C4-2B (cell line): ENCODE data around the gene SERPINA5.

Source experiments
- ZFX ChIP-seq: fragments of 450-650 bp; IDR thresholded peaks from 2 replicates; pipeline ENCODE4 v1.6.1; 2017
- TF ChIP-seq, protein P1 (sequence below): fragments of 450-650 bp; conservative IDR thresholded peaks from 2 replicates; pipeline ENCODE4 v1.5.1; 2017; ENCODE audit warnings: mild to moderate bottlenecking

DNA sequence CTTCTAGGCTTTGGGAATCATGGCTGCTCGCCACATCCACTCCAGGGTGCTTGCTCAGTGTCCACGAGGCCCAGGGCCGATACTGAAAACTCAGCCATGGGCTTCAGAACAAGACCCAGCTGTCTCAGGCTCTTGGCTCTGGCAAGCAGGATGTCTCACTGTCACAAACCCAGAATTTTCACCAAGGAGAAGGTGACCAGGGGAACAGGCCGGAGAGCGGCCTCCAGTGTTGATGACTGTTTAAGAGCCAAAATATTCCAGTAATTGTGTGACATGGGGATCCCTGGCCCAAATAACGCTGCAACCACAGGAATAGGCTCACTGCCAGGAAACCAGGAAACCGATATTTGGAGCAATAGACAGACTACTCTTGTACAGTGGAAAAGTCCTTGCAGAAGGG, 9.8 kb upstream of the SERPINA5 start:
- TF ChIP-seq, protein P1, sequence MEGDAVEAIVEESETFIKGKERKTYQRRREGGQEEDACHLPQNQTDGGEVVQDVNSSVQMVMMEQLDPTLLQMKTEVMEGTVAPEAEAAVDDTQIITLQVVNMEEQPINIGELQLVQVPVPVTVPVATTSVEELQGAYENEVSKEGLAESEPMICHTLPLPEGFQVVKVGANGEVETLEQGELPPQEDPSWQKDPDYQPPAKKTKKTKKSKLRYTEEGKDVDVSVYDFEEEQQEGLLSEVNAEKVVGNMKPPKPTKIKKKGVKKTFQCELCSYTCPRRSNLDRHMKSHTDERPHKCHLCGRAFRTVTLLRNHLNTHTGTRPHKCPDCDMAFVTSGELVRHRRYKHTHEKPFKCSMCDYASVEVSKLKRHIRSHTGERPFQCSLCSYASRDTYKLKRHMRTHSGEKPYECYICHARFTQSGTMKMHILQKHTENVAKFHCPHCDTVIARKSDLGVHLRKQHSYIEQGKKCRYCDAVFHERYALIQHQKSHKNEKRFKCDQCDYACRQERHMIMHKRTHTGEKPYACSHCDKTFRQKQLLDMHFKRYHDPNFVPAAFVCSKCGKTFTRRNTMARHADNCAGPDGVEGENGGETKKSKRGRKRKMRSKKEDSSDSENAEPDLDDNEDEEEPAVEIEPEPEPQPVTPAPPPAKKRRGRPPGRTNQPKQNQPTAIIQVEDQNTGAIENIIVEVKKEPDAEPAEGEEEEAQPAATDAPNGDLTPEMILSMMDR = no peak
- TF ChIP-seq ZFX = no peak
